ENCODE measurements around the gene PLA2G2C.

Gene PLA2G2C

GRCh38 chr1:20202166-20202565 lies 15.8 kb upstream of the PLA2G2C start:
- DNase-seq, result no peak

DNA sequence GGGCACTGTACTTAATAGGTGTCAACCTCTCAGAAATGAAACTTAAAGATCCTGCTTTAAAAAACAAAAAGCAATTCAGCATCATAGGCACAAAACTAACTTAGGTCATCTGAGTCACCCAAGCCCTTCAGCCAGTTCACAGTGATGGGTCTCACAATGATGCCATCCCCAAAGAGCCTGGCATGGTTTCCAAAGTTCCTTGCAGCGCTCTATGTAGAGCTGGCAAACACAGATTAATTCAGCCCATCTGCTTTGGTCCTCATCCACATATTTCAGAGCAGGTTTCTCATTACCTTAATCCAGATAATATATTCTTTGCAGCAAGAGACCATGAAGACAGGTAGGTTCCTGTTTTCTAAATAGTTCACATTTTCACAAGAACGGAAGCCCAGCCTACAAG lies 14.6 kb upstream of the PLA2G2C start:
- no peak for DNase-seq

DNA sequence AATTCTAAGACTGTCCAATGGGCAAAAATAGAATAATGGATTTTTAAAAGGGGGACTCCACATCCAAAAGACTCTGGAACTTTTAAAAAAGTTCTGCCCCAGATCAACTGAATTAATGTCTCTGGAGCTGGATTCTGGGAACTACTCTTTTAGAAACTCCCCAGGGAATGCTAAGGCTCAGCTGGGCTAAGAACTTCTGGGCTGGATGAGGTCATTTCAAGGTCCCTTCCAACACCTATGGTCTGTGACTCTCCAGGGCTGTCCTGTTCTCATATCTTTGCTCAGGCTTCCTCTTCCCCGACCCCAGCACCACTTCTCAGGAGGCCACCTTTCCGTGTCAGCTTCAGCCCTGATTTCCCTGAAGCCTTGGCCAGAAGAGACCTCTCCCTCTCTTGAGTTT lies 13.5 kb upstream of the PLA2G2C start:
- DNase-seq, result no peak

DNA sequence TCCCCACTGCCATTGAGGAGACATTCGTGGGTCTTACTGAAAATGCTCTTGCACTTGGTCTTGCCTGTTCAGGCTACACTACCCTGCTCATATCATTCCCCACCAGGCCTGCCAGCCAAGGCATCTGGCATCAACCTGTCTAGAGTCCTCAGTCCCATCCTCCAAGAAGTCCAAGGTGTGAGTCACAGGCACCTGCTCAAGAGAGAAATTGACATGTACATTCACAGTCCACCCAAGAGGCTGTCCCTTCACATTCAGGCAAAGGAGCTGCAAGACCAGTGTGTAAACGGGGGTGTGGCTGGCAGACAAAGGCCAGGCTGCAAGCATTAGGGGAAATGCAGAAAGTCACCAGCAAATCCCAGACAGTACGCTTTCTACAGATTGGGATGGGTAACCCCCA lies 13.1 kb upstream of the PLA2G2C start:
- DNase-seq, result peak; percentile 77

DNA sequence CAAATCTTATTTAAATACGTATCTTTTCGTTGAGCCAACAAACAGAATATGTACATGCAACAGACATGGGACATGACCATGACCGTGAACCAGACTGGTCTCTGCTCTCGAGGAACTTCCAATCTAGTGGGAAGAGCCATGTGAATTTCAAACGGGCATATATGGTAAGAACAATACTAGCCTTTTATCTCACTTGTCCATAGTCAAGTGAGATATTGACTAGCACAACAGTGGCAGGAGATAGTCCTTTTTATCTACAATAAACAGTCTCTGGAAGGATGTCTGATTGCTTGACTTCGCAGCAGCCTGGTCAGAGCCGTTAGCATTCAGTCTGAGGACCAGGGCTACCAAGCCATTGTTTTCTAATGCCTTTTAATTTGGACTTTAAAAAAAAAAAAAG lies 12.6 kb upstream of the PLA2G2C start:
- peak; percentile 89 for DNase-seq

DNA sequence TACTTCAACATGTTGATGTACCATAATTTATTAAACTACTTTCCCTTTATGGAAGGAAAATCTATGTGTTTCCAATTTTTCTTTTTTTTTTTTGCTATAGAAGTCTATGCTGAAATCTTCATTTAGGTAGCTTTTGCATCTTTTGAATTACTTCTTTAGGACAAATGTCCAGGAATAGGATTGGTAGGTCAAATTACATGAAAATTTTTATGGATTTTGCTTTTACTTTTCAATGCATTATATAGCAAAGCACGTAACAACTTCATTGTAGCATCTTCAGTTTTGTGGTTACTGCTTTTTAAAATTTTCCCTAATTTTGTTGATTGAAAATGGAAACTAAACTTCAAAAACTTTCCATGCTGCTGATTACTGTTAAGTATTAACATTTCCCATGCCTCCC lies 12.0 kb upstream of the PLA2G2C start:
- no peak for DNase-seq

DNA sequence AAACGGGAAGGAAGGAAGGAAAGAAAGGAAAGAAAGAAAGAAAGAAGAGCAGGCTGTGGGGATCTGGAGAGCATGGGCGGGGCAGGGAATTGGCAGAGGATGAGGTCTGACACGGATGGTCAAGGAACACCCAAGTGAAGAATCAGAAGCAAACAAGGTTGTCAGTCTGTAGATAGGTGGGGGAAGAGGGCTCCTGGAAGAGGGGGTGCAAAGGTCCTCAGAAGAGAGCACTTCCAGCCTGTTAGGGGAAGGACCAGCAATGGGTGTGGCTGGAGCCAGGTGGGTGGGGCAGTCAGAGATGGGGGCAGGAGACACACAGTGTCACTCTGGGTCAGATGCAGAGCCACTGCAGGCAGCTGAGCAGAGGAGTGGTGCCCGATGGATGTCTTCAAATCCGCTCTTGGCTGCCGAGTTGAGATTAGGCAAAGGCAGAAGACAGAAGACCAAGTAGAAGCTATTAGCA lies 11.0 kb upstream of the PLA2G2C start:
- DNase-seq, result peak; percentile 83

DNA sequence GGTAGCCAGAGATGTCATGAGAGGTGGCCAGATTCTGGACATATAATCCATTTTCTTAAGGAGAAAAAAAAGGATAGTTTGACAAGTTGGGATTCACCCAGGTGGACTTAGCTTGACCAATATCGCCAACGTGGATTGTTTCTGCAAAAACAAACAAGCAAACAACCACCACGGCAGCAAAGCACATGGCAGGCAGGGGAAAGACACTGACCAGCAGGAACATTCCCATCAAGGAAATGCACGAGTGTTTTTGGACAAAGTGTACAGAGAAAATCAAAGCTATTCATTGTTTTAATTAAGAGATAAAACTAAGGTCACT lies 9.1 kb upstream of the PLA2G2C start:
- DNase-seq, result no peak

DNA sequence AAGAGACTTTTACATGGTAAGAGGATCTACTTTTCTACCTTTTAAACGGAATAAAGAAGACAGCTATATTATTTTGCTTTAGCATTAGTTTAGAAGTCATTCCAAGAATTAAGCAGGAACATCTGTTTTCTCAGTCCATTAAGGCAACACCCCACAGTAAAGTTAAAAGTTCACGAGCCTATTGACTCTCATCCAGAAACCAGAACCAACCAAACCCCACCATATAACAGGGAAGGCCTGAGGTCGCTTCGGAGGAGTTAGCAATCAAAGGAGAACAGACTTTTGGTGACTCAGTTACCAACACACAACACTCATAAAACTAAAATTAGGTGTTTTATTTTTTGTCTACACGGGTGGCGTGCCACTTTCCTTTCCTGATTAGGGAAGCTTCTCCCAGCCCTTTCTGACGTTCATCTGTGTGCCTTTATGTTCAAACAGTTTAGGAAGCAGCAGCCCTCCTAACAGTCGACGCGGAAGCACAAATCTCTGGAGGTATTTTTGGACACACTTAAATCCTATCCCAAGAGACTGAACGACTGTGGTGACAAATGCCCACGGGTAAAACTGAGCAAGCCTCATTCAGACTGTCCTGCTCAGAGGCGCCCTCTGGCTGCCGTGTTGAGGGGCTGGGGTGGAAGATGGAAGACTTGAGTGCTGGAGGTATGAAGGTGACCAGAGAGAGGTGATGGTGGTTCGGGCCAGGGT lies 8.6 kb upstream of the PLA2G2C start:
- DNase-seq, result peak; percentile 83

- DNase-seq, result peak; percentile 20
These were observed 7.9 kb upstream of the PLA2G2C start for GRCh38 chr1:20194224-20194623.

DNA sequence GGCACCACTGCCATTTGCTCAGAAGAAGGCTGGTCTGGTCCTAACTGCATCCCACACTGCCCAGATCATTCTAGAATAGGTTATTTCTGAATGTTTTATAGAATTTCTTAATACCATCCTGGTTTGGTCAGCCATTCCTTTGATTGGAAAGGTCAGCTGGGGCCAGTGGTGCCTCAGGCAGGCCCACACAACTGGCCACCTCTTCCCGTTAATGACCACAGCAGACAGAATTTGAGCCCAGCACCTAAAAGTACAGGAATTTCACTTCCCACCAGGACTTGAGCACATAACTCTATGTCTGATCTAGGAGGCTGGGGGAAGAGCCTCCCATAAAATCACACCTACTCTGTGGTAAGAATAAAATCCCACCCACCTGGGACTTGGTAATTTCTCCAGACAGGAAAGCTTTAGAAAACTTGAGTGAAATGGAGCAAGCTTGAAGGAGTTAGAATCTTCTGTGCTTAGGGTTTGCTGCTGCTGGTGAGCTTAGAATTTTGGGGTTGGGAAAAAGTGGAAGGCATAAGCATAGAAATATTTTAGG lies 6.6 kb upstream of the PLA2G2C start:
- no peak for DNase-seq

DNA sequence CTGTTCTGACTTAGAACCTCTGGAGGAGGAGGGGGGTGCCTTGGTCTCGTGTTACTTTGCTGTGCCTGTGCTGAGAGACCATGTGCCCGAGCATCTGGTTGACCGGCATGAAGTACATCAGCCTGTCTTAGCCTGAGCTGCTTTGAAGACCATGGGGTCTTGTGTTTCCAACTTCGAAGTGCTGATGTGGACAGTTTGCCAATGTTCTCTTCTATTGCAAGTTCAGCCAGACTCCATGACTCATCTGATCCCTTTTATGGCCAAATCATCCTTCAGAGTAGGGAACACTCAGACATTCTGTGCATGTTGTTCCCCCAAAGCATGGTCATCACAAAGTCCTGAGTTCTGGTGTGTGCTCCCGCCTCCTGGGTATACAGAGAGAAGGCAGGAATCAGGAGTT lies 6.0 kb upstream of the PLA2G2C start:
- no peak for DNase-seq

- DNase-seq, result no peak
These were observed 5.0 kb upstream of the PLA2G2C start for GRCh38 chr1:20191266-20191825.

GRCh38 chr1:20190256-20191160 lies 4.2 kb upstream of the PLA2G2C start:
- DNase-seq, result no peak

DNA sequence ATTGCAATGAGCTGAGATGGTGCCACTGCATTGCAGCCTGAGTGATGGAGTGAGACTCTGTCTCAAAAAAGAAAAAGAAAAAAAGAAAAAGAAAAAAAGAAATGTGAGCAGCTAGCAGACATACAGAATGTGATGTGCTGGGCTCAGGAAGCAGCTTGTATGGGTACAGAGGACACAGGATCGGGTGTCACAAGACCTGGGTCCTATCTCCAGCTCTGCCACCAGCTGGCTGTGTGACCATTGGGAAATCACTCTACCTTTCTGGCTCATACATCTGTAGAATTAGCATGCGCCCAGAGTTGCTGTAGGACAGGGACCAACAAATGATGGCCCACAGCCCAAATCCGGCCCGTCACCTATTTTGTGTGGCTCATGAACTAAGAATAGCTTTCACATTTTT lies 3.3 kb upstream of the PLA2G2C start:
- DNase-seq, result peak; percentile 13

GRCh38 chr1:20188455-20188817 lies 2.1 kb upstream of the PLA2G2C start:
- peak; percentile 16 for DNase-seq

DNA sequence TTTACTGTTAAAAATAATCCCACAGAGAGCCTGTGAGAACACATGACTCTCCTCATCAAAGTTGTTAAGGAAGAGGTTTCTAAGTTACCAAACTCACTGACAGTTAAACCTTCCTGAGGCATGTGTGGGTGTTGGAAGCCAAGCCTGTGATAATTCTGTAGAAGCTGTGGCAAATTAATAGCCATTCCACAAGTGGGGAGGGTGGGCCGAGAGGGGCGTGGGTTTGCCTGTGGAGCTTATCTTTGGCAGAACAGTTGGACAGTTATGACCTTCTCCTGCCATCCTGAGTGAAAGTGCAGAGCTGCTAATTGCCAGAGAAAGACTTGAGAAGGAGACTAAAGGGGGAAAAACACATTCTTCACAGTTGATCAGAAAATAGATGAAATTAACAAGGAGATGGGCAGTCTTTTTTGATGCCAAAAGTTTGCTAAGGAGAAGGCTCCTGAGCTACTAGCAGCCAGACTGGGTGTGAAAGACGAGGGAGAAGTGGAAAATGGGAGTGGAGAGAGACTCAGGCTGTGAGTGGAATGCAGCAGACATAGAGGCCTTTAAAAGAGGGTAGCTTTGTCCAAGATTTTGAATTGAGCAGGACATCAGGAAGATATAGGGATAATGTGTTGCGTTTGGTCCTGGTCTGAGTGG lies 1.6 kb upstream of the PLA2G2C start:
- DNase-seq, result peak; percentile 88

DNA sequence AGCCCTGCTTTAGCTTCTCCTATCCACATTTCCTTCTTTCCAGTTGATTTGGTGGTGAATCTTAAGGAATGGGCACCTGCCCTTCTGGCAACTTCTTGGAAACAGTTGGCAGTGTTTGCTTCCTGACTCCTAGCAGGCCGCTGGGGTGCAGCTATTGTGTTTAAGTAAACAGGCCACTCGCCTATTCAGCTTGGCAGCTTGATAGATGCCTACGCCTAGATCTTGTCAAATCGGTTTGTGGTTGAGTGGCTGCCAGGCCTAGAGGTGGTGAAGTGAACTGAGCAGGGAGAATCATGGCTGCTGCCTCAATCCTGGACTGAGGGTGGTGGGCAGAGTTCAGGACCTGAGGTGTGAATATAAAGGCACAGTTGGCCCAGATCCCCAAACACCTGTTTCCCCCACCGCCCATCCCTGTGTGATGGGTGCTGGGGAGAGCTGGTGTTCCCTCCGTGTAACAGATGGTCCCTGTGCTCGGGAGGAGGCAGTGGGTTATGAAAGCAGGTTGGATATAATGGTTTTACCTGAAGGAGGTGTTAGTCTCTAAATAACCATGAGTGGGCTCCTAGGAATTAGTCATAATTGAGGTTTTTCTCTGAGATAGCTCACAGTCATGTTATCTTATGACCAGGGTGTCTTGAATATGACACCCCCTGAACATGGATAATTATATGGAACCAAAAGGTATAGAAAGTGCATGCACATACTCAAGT lies 940 bp upstream of the PLA2G2C start:
- DNase-seq, result peak; percentile 94

GRCh38 chr1:20184997-20185833 lies 1.1 kb downstream of the PLA2G2C start:
- peak; percentile 66 for DNase-seq

GRCh38 chr1:20184481-20184900 lies 1.8 kb downstream of the PLA2G2C start:
- DNase-seq, result peak; percentile 60

- DNase-seq, result peak; percentile 61
These were observed 2.6 kb downstream of the PLA2G2C start for GRCh38 chr1:20183616-20184271.
